HCT116 (cell line): Measurements from ENCODE around the gene GCK. TPM values are rescaled to one million over a fixed set of nuclear protein-coding genes. Genes with fewer than 3 reads are reported as not detected.

Experiments used
- ATAC-seq: fragments of 200-7000 bp; cut with Tn5 transposase; 2 replicates; pipeline ENCODE4 v1.9.1; 2020; ENCODE audit warnings: mild to moderate bottlenecking, moderate library complexity
- BruUV-seq: library from RNA; stranded (reverse); fragments of 400-500 nt; replicated peaks from 2 replicates; lab custom pipeline; 2021; lab: Mats Ljungman, UMichigan
- CTCF ChIA-PET: fragments of 300-600 bp; sonication (Branson Sonifier 250); formaldehyde crosslinking; loops from one replicate; lab custom pipeline; 2021; ENCODE audit warnings: antibody characterized with exemption; lab: Charles Lee
- POLR2A ChIA-PET: fragments of 300-600, 350-600 bp; sonication (Branson Sonifier 250); formaldehyde crosslinking; loops from one replicate; lab custom pipeline; 2021; ENCODE audit warnings: antibody characterized with exemption; lab: Charles Lee
- RAD21 ChIA-PET, 2 experiments: fragments of 300-600 bp; sonication (Branson Sonifier 250); formaldehyde crosslinking; loops; one replicate each; lab custom pipeline; 2023; ENCODE audit warnings: low total read pairs in 2 of 2; ENCODE audit not compliant: uncharacterized antibody in 2 of 2, unreplicated experiment in 2 of 2, low non-redundant PET in 1 of 2; lab: Charles Lee
- DNase-seq: peaks from one replicate; pipeline ENCODE4 v3.0.0-alpha.2; 2010; ENCODE audit warnings: low read depth, low spot score
- H2AFZ ChIP-seq: fragments of 200-600 bp; shearing (Covaris generic), sonication (generic); 2 replicates; pipeline ENCODE4 v1.6.1; 2017; ENCODE audit warnings: low read depth, mixed run types, mixed read lengths, antibody characterized with exemption, low read length; ENCODE audit not compliant: poor library complexity, severe bottlenecking
- H3K27ac ChIP-seq: 2 replicates; pipeline ENCODE4 v1.5.1; 2012; ENCODE audit warnings: low read depth, low read length
- H3K27me3 ChIP-seq: fragments of 200-600 bp; sonication (generic); 2 replicates; pipeline ENCODE4 v1.6.1; 2016; ENCODE audit warnings: mixed run types, low read length, mixed read lengths; ENCODE audit not compliant: insufficient read depth
- H3K36me3 ChIP-seq, 2 experiments: fragments of 200-500 bp in 1 of 2; fragments of 200-600 bp in 1 of 2; sonication (Bioruptor generic) in 1 of 2; sonication (generic) in 1 of 2; 2 replicates each; pipeline versions ENCODE4 v1.5.1 to v1.6.1; 2014 to 2016; ENCODE audit warnings: low read length in 2 of 2, inconsistent platforms in 1 of 2, mixed read lengths in 1 of 2, mixed run types in 1 of 2; ENCODE audit not compliant: insufficient read depth in 2 of 2, control insufficient read depth in 1 of 2
- H3K4me1 ChIP-seq, 2 experiments: fragments of 200-600 bp in 1 of 2; sonication (generic) in 1 of 2; 2 replicates each; pipeline versions ENCODE4 v1.5.1 to v1.6.1; 2012 to 2017; ENCODE audit warnings: low read length in 2 of 2, inconsistent platforms in 1 of 2, mild to moderate bottlenecking in 1 of 2, mixed read lengths in 1 of 2, mixed run types in 1 of 2, moderate library complexity in 1 of 2; ENCODE audit not compliant: insufficient read depth in 2 of 2, control insufficient read depth in 1 of 2
- H3K4me2 ChIP-seq: fragments of 200-600 bp; sonication (generic); 2 replicates; pipeline ENCODE4 v1.6.1; 2017; ENCODE audit warnings: mixed run types, low read length, mixed read lengths
- H3K4me3 ChIP-seq, 2 experiments: fragments of 200-600 bp in 1 of 2; sonication (generic) in 1 of 2; replicated peaks in 1 of 2; 2 replicates each; pipeline ENCODE4 v1.5.1; 2011 to 2016; ENCODE audit warnings: low read length in 2 of 2, control low read depth in 1 of 2, low read depth in 1 of 2, mild to moderate bottlenecking in 1 of 2, mixed read lengths in 1 of 2, mixed run types in 1 of 2
- H3K79me2 ChIP-seq: fragments of 200-600 bp; sonication (generic); 2 replicates; pipeline ENCODE4 v1.6.1; 2017; ENCODE audit warnings: mild to moderate bottlenecking, mixed run types, low read length, moderate library complexity, mixed read lengths; ENCODE audit not compliant: insufficient read depth
- H3K9ac ChIP-seq: fragments of 200-600 bp; sonication (generic); 2 replicates; pipeline ENCODE4 v1.6.1; 2016; ENCODE audit warnings: low read length, mixed read lengths
- H3K9me2 ChIP-seq: fragments of 200-600 bp; sonication (generic), shearing (Covaris generic); 2 replicates; pipeline ENCODE4 v1.6.1; 2017; ENCODE audit warnings: mixed run types, mild to moderate bottlenecking, moderate library complexity; ENCODE audit not compliant: insufficient read depth
- H3K9me3 ChIP-seq, 2 experiments: fragments of 200-500 bp in 1 of 2; fragments of 200-600 bp in 1 of 2; sonication (Bioruptor generic) in 1 of 2; sonication (generic) in 1 of 2; 2 replicates each; pipeline ENCODE4 v1.6.1; 2014 to 2017; ENCODE audit warnings: low read length in 2 of 2, mixed read lengths in 2 of 2, inconsistent platforms in 1 of 2, low read depth in 1 of 2, mild to moderate bottlenecking in 1 of 2, mixed run types in 1 of 2, moderate library complexity in 1 of 2; ENCODE audit not compliant: control insufficient read depth in 1 of 2, insufficient read depth in 1 of 2
- H4K20me1 ChIP-seq: fragments of 200-600 bp; sonication (generic), shearing (Covaris generic); 2 replicates; pipeline ENCODE4 v1.6.1; 2017; ENCODE audit warnings: mixed run types, mild to moderate bottlenecking, moderate library complexity; ENCODE audit not compliant: insufficient read depth
- CBX3 ChIP-seq: IDR thresholded peaks from 2 replicates; pipeline ENCODE4 v1.6.1; 2012; ENCODE audit warnings: low read depth
- ELF1 ChIP-seq: IDR thresholded peaks from 2 replicates; pipeline ENCODE4 v1.6.1; 2012; ENCODE audit warnings: low read depth, borderline replicate concordance
- EZH2phosphoT487 ChIP-seq: fragments of 200-600 bp; IDR thresholded peaks from 2 replicates; pipeline ENCODE4 v1.6.1; 2018; ENCODE audit warnings: antibody characterized with exemption, borderline replicate concordance
- FOSL1 ChIP-seq: IDR thresholded peaks from 2 replicates; pipeline ENCODE4 v1.6.1; 2012; ENCODE audit warnings: low read depth
- MAX ChIP-seq: IDR thresholded peaks from 2 replicates; pipeline ENCODE4 v1.6.1; 2012
- POLR2AphosphoS5 ChIP-seq: IDR thresholded peaks from 2 replicates; pipeline ENCODE4 v1.6.1; 2011; ENCODE audit warnings: mild to moderate bottlenecking, low read depth, low read length, moderate library complexity
- SP1 ChIP-seq: IDR thresholded peaks from 2 replicates; pipeline ENCODE4 v1.6.1; 2012; ENCODE audit warnings: low read depth
- YY1 ChIP-seq: IDR thresholded peaks from 2 replicates; pipeline ENCODE4 v1.6.1; 2011; ENCODE audit warnings: low read length, low read depth, moderate library complexity, mild to moderate bottlenecking; ENCODE audit not compliant: insufficient replicate concordance; ENCODE audit errors: extremely low read depth
- ZBTB33 ChIP-seq: IDR thresholded peaks from 2 replicates; pipeline ENCODE4 v1.6.1; 2011; ENCODE audit warnings: mild to moderate bottlenecking, low read length, moderate library complexity; ENCODE audit not compliant: insufficient replicate concordance; ENCODE audit errors: extremely low read depth
- ZNF274 ChIP-seq: fragments of 200-500 bp; sonication (Bioruptor generic); IDR thresholded peaks from 2 replicates; pipeline ENCODE4 v1.6.1; 2014; ENCODE audit warnings: mild to moderate bottlenecking, low read depth, low read length, inconsistent platforms
- intact Hi-C: fragments of 100-400 bp; cut with micrococcal nuclease; formaldehyde crosslinking; loops from 2 replicates; pipeline ENCODE4 v1.10.0; 2022
- total RNA-seq: library from RNA; stranded (reverse); gene quantifications from one replicate; pipeline ENCODE4 v1.2.1, GENCODE V29; 2021; ENCODE audit not compliant: unreplicated experiment
- TF ChIP-seq, protein P1 (sequence below): IDR thresholded peaks from 2 replicates; pipeline ENCODE4 v1.6.1; 2012

Gene GCK
- total RNA-seq, 1 experiment from 2014 or later, result 0.34 TPM

GRCh38 chr7:44208085-44208484 lies 18.8 kb upstream of the GCK start (continued):
- TF ChIP-seq ZBTB33 (no peak), SP1 (no peak), YY1 (no peak), CBX3 (no peak), EZH2phosphoT487 (no peak), MAX (no peak), ELF1 (no peak), ZNF274 (no peak)
- TF ChIP-seq, protein P1, sequence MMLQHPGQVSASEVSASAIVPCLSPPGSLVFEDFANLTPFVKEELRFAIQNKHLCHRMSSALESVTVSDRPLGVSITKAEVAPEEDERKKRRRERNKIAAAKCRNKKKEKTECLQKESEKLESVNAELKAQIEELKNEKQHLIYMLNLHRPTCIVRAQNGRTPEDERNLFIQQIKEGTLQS, result no peak

GRCh38 chr7:44206008-44206407 lies 16.8 kb upstream of the GCK start:
- ChIA-PET POLR2A (no interaction called here), CTCF (no interaction called here)
- intact Hi-C loops, result no loop called here

More at GRCh38 chr7:44206008-44206407, 16.8 kb upstream of the GCK start:
- ATAC-seq, result no peak
- Histone ChIP-seq H3K4me2 (no peak overlapping the region), H3K9me2 (no peaks in the 10 kb centered on the region), H3K9me3 (no peaks in the 10 kb centered on the region), H3K27ac (no peak overlapping the region)
- TF ChIP-seq FOSL1, result no peak
- TF ChIP-seq POLR2AphosphoS5, result no peak
- TF ChIP-seq, all 23 proteins: peak for 0
- no peaks in the 10 kb centered on the region for H4K20me1 ChIP-seq
- H3K27me3 ChIP-seq, result no peaks in the 10 kb centered on the region
- RAD21 ChIA-PET, result no interaction called here
- H3K9ac ChIP-seq, result no peak overlapping the region
- no peak overlapping the region for H3K4me3 ChIP-seq
- no peak for DNase-seq
- H2AFZ ChIP-seq, result no peak overlapping the region
- H3K36me3 ChIP-seq, result peaks cover 50 to 52% of the 10 kb centered on the region in 2 experiments
- H3K4me1 ChIP-seq, result peaks cover 8 to 10% of the 10 kb centered on the region in 2 experiments; a peak in 2 of 4 replicates
- no TSS peak for BruUV-seq
- peaks cover 54% of the 10 kb centered on the region for H3K79me2 ChIP-seq
